ENCODE data around the gene CDC42BPB. TPM values are rescaled to one million over a fixed set of nuclear protein-coding genes. Genes with fewer than 3 reads are reported as not detected.
A peak's percentile ranks its signal among the peaks of the same experiment; 100 is the strongest.

Gene CDC42BPB
- total and polyA plus RNA-seq, 2 of the 13 experiments (the other 11 are each of a cell fraction or from before 2014, with no cell fraction given) = 19.7 to 32.3 TPM

- TF ChIP-seq FOXJ3 (CRISPR knock-in tag; IDR thresholded peaks at IDR 0.05; ENCODE audit: borderline replicate concordance) = no peak
- TF ChIP-seq ZBTB38 (CRISPR knock-in tag; IDR thresholded peaks at IDR 0.05) = peak; percentile 11; the same call in 1 of the 2 replicates
- TF ChIP-seq ZNF138 (CRISPR knock-in tag; IDR thresholded peaks at IDR 0.05; ENCODE audit: low read depth) = no peak; the same call in 1 of the 2 replicates
- TF ChIP-seq KAT2B (IDR thresholded peaks at IDR 0.05; ENCODE audit: borderline replicate concordance, low read depth, low read length) = no peak
- TF ChIP-seq ATF1 (CRISPR knock-in tag; IDR thresholded peaks at IDR 0.05) = no peak
- no peak for TF ChIP-seq TOE1 (CRISPR knock-in tag; IDR thresholded peaks at IDR 0.05)
- no peak for TF ChIP-seq SIX4 (CRISPR knock-in tag; IDR thresholded peaks at IDR 0.05)
- TF ChIP-seq ZNF34 (CRISPR knock-in tag; IDR thresholded peaks at IDR 0.05; ENCODE audit: borderline replicate concordance) = no peak
- TF ChIP-seq CEBPB (IDR thresholded peaks at IDR 0.05; ENCODE audit: borderline replicate concordance, low read depth, low read length) = no peak
- TF ChIP-seq ZFP90 (CRISPR knock-in tag; IDR thresholded peaks at IDR 0.05; ENCODE audit: borderline replicate concordance) = no peak
- no peak for TF ChIP-seq ZNF577 (CRISPR knock-in tag; IDR thresholded peaks at IDR 0.05; ENCODE audit: borderline replicate concordance, low read depth)
- no peak for TF ChIP-seq KDM1A (CRISPR knock-in tag; IDR thresholded peaks at IDR 0.05)
- no peak for TF ChIP-seq MEIS2 (CRISPR knock-in tag; IDR thresholded peaks at IDR 0.05)
- 0 out of 2 replicates have a peak, but pooled peaks have one; percentile 32 for TF ChIP-seq ZNF672 (CRISPR knock-in tag; IDR thresholded peaks at IDR 0.05)
- no peak for TF ChIP-seq ZNF441 (CRISPR knock-in tag; IDR thresholded peaks at IDR 0.05; ENCODE audit: borderline replicate concordance)
- no peak for TF ChIP-seq ZNF3 (CRISPR knock-in tag; IDR thresholded peaks at IDR 0.05)
- TF ChIP-seq, protein P1, sequence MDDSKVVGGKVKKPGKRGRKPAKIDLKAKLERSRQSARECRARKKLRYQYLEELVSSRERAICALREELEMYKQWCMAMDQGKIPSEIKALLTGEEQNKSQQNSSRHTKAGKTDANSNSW (CRISPR knock-in tag; IDR thresholded peaks at IDR 0.05; ENCODE audit: borderline replicate concordance) = no peak
- TF ChIP-seq MED13 (CRISPR knock-in tag; IDR thresholded peaks at IDR 0.05) = no peak
- TF ChIP-seq, protein P2, sequence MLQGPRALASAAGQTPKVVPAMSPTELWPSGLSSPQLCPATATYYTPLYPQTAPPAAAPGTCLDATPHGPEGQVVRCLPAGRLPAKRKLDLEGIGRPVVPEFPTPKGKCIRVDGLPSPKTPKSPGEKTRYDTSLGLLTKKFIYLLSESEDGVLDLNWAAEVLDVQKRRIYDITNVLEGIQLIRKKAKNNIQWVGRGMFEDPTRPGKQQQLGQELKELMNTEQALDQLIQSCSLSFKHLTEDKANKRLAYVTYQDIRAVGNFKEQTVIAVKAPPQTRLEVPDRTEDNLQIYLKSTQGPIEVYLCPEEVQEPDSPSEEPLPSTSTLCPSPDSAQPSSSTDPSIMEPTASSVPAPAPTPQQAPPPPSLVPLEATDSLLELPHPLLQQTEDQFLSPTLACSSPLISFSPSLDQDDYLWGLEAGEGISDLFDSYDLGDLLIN (CRISPR knock-in tag; IDR thresholded peaks at IDR 0.05; ENCODE audit: borderline replicate concordance) = no peak
- no peak for TF ChIP-seq CREM (IDR thresholded peaks at IDR 0.05)
- no peak for TF ChIP-seq CREM (CRISPR knock-in tag; IDR thresholded peaks at IDR 0.05)
- no peak for TF ChIP-seq ZNF879 (CRISPR knock-in tag; IDR thresholded peaks at IDR 0.05)
- TF ChIP-seq, protein P3, sequence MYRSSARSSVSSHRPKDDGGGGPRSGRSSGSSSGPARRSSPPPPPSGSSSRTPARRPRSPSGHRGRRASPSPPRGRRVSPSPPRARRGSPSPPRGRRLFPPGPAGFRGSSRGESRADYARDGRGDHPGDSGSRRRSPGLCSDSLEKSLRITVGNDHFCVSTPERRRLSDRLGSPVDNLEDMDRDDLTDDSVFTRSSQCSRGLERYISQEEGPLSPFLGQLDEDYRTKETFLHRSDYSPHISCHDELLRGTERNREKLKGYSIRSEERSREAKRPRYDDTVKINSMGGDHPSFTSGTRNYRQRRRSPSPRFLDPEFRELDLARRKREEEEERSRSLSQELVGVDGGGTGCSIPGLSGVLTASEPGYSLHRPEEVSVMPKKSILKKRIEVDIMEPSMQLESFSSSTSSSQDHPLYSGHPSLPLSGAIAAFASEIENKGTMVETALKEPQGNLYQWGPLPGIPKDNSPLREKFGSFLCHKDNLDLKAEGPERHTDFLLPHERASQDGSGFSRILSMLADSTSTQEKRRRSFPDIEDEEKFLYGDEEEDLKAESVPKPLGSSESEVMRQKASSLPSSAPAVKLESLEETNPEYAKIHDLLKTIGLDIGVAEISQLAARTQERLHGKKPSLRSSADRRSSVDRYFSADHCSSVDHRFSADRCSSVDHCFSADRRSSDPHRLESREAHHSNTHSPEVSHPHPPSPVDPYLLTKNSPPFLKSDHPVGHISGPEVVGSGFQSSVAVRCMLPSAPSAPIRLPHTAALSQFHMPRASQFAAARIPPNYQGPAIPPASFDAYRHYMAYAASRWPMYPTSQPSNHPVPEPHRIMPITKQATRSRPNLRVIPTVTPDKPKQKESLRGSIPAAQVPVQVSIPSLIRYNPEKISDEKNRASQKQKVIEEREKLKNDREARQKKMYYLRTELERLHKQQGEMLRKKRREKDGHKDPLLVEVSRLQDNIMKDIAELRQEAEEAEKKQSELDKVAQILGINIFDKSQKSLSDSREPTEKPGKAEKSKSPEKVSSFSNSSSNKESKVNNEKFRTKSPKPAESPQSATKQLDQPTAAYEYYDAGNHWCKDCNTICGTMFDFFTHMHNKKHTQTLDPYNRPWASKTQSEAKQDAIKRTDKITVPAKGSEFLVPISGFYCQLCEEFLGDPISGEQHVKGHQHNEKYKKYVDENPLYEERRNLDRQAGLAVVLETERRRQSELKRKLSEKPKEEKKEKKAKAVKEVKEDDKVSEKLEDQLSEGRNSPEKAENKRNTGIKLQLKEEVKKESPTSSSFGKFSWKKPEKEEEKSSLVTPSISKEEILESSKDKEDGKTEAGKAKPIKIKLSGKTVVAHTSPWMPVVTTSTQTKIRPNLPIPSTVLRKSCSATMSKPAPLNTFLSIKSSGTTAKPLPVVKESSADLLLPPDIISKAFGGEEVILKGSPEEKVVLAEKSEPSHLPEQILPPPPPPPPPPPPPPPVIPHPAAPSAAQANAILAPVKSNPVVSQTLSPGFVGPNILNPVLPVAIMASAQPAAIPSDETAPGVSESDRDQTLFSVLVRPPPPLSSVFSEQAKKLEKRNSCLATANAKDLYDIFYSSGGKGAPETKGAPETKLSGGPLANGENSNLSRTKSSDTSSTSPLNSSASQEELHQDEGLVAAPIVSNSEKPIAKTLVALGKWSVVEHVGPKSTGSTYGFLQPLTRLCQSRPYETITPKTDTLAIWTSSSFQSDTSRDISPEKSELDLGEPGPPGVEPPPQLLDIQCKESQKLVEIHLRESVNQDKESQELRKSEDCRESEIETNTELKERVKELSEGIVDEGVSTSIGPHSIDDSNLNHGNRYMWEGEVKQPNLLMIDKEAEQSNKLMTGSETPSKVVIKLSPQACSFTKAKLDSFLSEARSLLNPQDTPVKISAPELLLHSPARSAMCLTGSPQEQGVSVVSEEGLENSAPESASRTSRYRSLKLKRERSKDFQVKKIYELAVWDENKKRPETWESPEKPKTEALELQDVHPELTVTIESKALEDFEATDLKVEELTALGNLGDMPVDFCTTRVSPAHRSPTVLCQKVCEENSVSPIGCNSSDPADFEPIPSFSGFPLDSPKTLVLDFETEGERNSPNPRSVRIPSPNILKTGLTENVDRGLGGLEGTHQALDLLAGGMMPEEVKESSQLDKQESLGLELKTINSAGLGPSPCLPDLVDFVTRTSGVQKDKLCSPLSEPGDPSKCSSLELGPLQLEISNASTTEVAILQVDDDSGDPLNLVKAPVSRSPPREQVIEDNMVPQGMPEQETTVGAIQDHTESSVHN (CRISPR knock-in tag; IDR thresholded peaks at IDR 0.05) = no peak
Observed at GRCh38 chr14:103104654-103105452, 47.5 kb upstream of the CDC42BPB start (continued).
